ENCODE measurements around the gene CASP2.
A peak's percentile ranks its signal among the peaks of the same experiment; 100 is the strongest.

The CASP2 gene

DNA sequence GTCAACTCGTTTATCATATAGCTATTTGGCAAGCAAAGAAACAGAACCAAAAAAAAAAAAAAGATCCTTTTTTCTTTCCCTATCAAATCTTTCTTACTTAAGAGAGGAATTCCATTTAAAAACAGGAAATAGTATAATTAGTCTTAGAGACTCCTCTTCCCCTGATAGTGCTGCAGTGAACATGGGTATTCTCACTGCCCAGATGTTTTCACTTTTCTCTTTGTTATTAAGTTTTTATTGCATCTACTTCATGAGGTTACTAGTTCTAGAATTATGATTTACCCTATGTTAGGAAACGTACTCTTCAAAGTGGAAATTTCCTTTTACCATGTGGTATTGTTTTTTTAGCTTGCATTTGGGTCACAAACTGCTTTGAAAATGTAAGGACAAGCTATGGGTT lies 8.5 kb downstream of the CASP2 start:
- DNase-seq (ENCODE audit: low spot score), result no peak
- TF ChIP-seq, protein P1, sequence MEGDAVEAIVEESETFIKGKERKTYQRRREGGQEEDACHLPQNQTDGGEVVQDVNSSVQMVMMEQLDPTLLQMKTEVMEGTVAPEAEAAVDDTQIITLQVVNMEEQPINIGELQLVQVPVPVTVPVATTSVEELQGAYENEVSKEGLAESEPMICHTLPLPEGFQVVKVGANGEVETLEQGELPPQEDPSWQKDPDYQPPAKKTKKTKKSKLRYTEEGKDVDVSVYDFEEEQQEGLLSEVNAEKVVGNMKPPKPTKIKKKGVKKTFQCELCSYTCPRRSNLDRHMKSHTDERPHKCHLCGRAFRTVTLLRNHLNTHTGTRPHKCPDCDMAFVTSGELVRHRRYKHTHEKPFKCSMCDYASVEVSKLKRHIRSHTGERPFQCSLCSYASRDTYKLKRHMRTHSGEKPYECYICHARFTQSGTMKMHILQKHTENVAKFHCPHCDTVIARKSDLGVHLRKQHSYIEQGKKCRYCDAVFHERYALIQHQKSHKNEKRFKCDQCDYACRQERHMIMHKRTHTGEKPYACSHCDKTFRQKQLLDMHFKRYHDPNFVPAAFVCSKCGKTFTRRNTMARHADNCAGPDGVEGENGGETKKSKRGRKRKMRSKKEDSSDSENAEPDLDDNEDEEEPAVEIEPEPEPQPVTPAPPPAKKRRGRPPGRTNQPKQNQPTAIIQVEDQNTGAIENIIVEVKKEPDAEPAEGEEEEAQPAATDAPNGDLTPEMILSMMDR (IDR thresholded peaks at IDR 0.05; ENCODE audit: extremely low read depth, insufficient read depth, missing control alignments), result no peak
- in situ Hi-C loops (cut with MboI; ENCODE audit: low pct_unique_long_range_greater_than_20kb, low sequenced_read_pairs, unreplicated experiment), result no loop called here

DNA sequence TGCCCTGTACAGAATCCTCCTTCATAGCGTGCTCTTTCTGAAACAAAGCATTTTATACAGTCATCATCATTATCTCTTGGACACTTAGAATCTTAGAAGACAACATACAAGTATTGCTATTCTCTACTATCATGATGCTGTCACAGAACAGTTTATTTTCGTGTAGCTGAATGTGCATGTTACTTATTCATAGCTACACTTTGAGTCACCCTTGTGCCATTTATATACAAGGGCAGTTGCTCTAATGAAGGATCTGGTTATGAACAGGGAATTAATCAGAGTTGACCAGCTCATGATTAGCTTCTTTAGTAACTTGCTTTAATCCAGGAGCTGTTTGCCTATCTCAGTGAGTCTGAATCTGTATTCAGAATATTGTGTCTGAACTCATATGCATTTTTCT lies 11.2 kb downstream of the CASP2 start:
- in situ Hi-C loops (cut with MboI; ENCODE audit: low pct_unique_long_range_greater_than_20kb, low sequenced_read_pairs, unreplicated experiment), result no loop called here
- TF ChIP-seq, protein P1 (IDR thresholded peaks at IDR 0.05; ENCODE audit: extremely low read depth, insufficient read depth, missing control alignments), result no peak
- no peak for DNase-seq (ENCODE audit: low spot score)

GRCh38 chr7:143299840-143300239 lies 11.7 kb downstream of the CASP2 start:
- in situ Hi-C loops (cut with MboI; ENCODE audit: low pct_unique_long_range_greater_than_20kb, low sequenced_read_pairs, unreplicated experiment), result loop anchor here (10.0 kb wide), 1 partner anchor 45 kb away; no protein-coding TSS in a partner anchor
- DNase-seq (ENCODE audit: low spot score), result no peak
- TF ChIP-seq, protein P1 (IDR thresholded peaks at IDR 0.05; ENCODE audit: extremely low read depth, insufficient read depth, missing control alignments), result peak; percentile 72

- TF ChIP-seq, protein P1 (IDR thresholded peaks at IDR 0.05; ENCODE audit: extremely low read depth, insufficient read depth, missing control alignments), result no peak
- in situ Hi-C loops (cut with MboI; ENCODE audit: low pct_unique_long_range_greater_than_20kb, low sequenced_read_pairs, unreplicated experiment), result loop anchor here (10.0 kb wide), 1 partner anchor 46 kb away; no protein-coding TSS in a partner anchor
- no peak for DNase-seq (ENCODE audit: low spot score)
Observed at GRCh38 chr7:143300959-143301935, 13.1 kb downstream of the CASP2 start.

- TF ChIP-seq, protein P1 (IDR thresholded peaks at IDR 0.05; ENCODE audit: extremely low read depth, insufficient read depth, missing control alignments), result no peak
- DNase-seq (ENCODE audit: low spot score), result no peak
- in situ Hi-C loops (cut with MboI; ENCODE audit: low pct_unique_long_range_greater_than_20kb, low sequenced_read_pairs, unreplicated experiment), result loop anchor here (10.0 kb wide), 1 partner anchor 49 kb away; no protein-coding TSS in a partner anchor
Observed at GRCh38 chr7:143303733-143304132, 15.6 kb downstream of the CASP2 start.

GRCh38 chr7:143304938-143305337 lies 16.8 kb downstream of the CASP2 start:
- DNase-seq (ENCODE audit: low spot score), result no peak
- in situ Hi-C loops (cut with MboI; ENCODE audit: low pct_unique_long_range_greater_than_20kb, low sequenced_read_pairs, unreplicated experiment), result loop anchor here (10.0 kb wide), 1 partner anchor 50 kb away; no protein-coding TSS in a partner anchor
- TF ChIP-seq, protein P1 (IDR thresholded peaks at IDR 0.05; ENCODE audit: extremely low read depth, insufficient read depth, missing control alignments), result no peak
